SK-N-SH (cell line): ENCODE measurements around the gene ZNF786.

Experiments used
- CHD2 ChIP-seq: fragments of 150-350 bp; IDR thresholded peaks from 2 replicates; pipeline ENCODE4 v1.6.1; 2018; ENCODE audit warnings: low read length; ENCODE audit not compliant: partially characterized antibody
- ELF1 ChIP-seq: IDR thresholded peaks from 2 replicates; pipeline ENCODE4 v1.4.0; 2012
- EZH2phosphoT487 ChIP-seq: fragments of 200-600 bp; sonication (generic); IDR thresholded peaks from 2 replicates; pipeline ENCODE4 v1.6.1; 2017; ENCODE audit warnings: low read depth, mixed run types, mild to moderate bottlenecking, antibody characterized with exemption, moderate library complexity, borderline replicate concordance
- MEF2A ChIP-seq: IDR thresholded peaks from 2 replicates; pipeline ENCODE4 v1.4.0; 2012; ENCODE audit warnings: low read depth, borderline replicate concordance
- POLR2AphosphoS5 ChIP-seq: IDR thresholded peaks from 2 replicates; pipeline ENCODE4 v1.6.1; 2012; ENCODE audit warnings: low read depth, low read length
- RAD21 ChIP-seq: IDR thresholded peaks from 2 replicates; pipeline ENCODE4 v1.6.1; 2012; ENCODE audit warnings: mild to moderate bottlenecking, low read length
- RCOR1 ChIP-seq: fragments of 150-350 bp; IDR thresholded peaks from 2 replicates; pipeline ENCODE4 v1.6.1; 2017; ENCODE audit warnings: antibody characterized with exemption, low read length
- RXRA ChIP-seq: IDR thresholded peaks from 2 replicates; pipeline ENCODE4 v1.4.0; 2012; ENCODE audit warnings: low read depth, mild to moderate bottlenecking, borderline replicate concordance
- SMC3 ChIP-seq: IDR thresholded peaks from 2 replicates; pipeline ENCODE4 v1.6.1; 2012; ENCODE audit warnings: low read depth, low read length, improper control_type of control experiment
- TAF1 ChIP-seq: IDR thresholded peaks from 2 replicates; pipeline ENCODE4 v1.6.1; 2012; ENCODE audit warnings: low read depth, mild to moderate bottlenecking, low read length, moderate library complexity, borderline replicate concordance
- YY1 ChIP-seq: IDR thresholded peaks from 2 replicates; pipeline ENCODE4 v1.4.0; 2012; ENCODE audit warnings: low read depth, mild to moderate bottlenecking
- TF ChIP-seq, protein P1 (sequence below): fragments of 200-600 bp; sonication (generic); IDR thresholded peaks from 2 replicates; pipeline ENCODE4 v1.6.1; 2017; ENCODE audit warnings: antibody characterized with exemption, mild to moderate bottlenecking, moderate library complexity
- TF ChIP-seq, protein P2 (sequence below): IDR thresholded peaks from 2 replicates; pipeline ENCODE4 v1.4.0; 2012; ENCODE audit warnings: low read depth, borderline replicate concordance
- TF ChIP-seq, protein P3 (sequence below): IDR thresholded peaks from 2 replicates; pipeline ENCODE4 v1.6.1; 2012; ENCODE audit warnings: mild to moderate bottlenecking, low read depth, low read length, moderate library complexity

DNA sequence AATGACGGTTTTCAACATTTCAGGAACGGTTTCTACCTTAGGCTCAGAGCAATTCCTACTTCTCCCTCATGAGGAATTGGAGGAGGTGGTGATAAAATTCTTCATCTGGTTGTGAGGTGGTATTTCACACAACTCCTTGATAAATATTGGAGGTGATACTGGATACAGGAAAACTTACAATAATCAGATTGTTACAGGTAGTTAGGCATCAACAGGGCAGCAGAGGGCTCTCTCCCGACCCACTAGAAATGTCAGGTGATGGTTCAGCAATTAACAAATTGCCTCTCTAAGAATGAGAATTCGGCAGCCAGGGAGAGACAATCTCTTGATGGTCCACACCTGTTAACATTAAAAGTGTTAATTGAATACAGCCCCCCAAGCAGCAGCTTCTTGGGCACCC, 22.6 kb downstream of the ZNF786 start:
- no peak for TF ChIP-seq MEF2A
- TF ChIP-seq, protein P1, sequence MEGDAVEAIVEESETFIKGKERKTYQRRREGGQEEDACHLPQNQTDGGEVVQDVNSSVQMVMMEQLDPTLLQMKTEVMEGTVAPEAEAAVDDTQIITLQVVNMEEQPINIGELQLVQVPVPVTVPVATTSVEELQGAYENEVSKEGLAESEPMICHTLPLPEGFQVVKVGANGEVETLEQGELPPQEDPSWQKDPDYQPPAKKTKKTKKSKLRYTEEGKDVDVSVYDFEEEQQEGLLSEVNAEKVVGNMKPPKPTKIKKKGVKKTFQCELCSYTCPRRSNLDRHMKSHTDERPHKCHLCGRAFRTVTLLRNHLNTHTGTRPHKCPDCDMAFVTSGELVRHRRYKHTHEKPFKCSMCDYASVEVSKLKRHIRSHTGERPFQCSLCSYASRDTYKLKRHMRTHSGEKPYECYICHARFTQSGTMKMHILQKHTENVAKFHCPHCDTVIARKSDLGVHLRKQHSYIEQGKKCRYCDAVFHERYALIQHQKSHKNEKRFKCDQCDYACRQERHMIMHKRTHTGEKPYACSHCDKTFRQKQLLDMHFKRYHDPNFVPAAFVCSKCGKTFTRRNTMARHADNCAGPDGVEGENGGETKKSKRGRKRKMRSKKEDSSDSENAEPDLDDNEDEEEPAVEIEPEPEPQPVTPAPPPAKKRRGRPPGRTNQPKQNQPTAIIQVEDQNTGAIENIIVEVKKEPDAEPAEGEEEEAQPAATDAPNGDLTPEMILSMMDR = no peak; the same call in 1 of the 2 replicates
- no peak for TF ChIP-seq POLR2AphosphoS5
- no peak for TF ChIP-seq EZH2phosphoT487
- TF ChIP-seq RXRA = no peak
- no peak for TF ChIP-seq SMC3
- no peak for TF ChIP-seq TAF1
- no peak for TF ChIP-seq ELF1
- TF ChIP-seq, protein P2, sequence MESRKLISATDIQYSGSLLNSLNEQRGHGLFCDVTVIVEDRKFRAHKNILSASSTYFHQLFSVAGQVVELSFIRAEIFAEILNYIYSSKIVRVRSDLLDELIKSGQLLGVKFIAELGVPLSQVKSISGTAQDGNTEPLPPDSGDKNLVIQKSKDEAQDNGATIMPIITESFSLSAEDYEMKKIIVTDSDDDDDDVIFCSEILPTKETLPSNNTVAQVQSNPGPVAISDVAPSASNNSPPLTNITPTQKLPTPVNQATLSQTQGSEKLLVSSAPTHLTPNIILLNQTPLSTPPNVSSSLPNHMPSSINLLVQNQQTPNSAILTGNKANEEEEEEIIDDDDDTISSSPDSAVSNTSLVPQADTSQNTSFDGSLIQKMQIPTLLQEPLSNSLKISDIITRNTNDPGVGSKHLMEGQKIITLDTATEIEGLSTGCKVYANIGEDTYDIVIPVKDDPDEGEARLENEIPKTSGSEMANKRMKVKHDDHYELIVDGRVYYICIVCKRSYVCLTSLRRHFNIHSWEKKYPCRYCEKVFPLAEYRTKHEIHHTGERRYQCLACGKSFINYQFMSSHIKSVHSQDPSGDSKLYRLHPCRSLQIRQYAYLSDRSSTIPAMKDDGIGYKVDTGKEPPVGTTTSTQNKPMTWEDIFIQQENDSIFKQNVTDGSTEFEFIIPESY = no peak
- no peak for TF ChIP-seq YY1
- no peak for TF ChIP-seq RCOR1
- no peak for TF ChIP-seq RAD21
- no peak for TF ChIP-seq CHD2
- TF ChIP-seq, protein P3, sequence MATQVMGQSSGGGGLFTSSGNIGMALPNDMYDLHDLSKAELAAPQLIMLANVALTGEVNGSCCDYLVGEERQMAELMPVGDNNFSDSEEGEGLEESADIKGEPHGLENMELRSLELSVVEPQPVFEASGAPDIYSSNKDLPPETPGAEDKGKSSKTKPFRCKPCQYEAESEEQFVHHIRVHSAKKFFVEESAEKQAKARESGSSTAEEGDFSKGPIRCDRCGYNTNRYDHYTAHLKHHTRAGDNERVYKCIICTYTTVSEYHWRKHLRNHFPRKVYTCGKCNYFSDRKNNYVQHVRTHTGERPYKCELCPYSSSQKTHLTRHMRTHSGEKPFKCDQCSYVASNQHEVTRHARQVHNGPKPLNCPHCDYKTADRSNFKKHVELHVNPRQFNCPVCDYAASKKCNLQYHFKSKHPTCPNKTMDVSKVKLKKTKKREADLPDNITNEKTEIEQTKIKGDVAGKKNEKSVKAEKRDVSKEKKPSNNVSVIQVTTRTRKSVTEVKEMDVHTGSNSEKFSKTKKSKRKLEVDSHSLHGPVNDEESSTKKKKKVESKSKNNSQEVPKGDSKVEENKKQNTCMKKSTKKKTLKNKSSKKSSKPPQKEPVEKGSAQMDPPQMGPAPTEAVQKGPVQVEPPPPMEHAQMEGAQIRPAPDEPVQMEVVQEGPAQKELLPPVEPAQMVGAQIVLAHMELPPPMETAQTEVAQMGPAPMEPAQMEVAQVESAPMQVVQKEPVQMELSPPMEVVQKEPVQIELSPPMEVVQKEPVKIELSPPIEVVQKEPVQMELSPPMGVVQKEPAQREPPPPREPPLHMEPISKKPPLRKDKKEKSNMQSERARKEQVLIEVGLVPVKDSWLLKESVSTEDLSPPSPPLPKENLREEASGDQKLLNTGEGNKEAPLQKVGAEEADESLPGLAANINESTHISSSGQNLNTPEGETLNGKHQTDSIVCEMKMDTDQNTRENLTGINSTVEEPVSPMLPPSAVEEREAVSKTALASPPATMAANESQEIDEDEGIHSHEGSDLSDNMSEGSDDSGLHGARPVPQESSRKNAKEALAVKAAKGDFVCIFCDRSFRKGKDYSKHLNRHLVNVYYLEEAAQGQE = no peak
